HG02763 (cell line): ENCODE results near the gene CENPQ.
"Not testable (repeated sequence)": the region's sequence is repeated elsewhere in the genome, so short reads cannot be mapped to it uniquely, and the experiment has no call there.

Experiments used
- ATAC-seq: cut with Tn5 transposase; IDR thresholded peaks from one replicate; pipeline ENCODE4 v1.9.1; 2021; ENCODE audit warnings: mild to moderate bottlenecking, moderate library complexity; ENCODE audit not compliant: unreplicated experiment

The CENPQ gene

GRCh38 chr6:49462927-49463611 is at the start of gene CENPQ, which contains the start of gene MMUT:
Gene CENPQ (plus strand): TSS chr6:49463370. CDS start chr6:49470177, 6,807 bp downstream.
Gene MMUT (minus strand): TSS chr6:49463253. CDS start chr6:49459466, 3,787 bp downstream.
- ATAC-seq = peak; percentile 99

GRCh38 chr6:49415358-49415757 is 47.8 kb upstream of the CENPQ start:
- no peak for ATAC-seq

- ATAC-seq = no peak
Observed at GRCh38 chr6:49416195-49416594, 47.0 kb upstream of the CENPQ start.

GRCh38 chr6:49423817-49424216 is 39.4 kb upstream of the CENPQ start:
- ATAC-seq = no peak

GRCh38 chr6:49430187-49430586 is 33.0 kb upstream of the CENPQ start:
- no peak for ATAC-seq

- no peak for ATAC-seq
Observed at GRCh38 chr6:49430866-49431265, 32.3 kb upstream of the CENPQ start.

GRCh38 chr6:49453221-49453620 is 9.9 kb upstream of the CENPQ start:
- ATAC-seq = no peak

- peak; percentile 72 for ATAC-seq
Observed at GRCh38 chr6:49454787-49455709, 8.1 kb upstream of the CENPQ start.

GRCh38 chr6:49457771-49458170 is 5.4 kb upstream of the CENPQ start:
- ATAC-seq = no peak

- no peak for ATAC-seq
Observed at GRCh38 chr6:49462071-49462470, 1.1 kb upstream of the CENPQ start.

- ATAC-seq = peak; percentile 3
Observed at GRCh38 chr6:49462599-49462926, 607 bp upstream of the CENPQ start.

GRCh38 chr6:49463612-49463967 is 420 bp downstream of the CENPQ start:
- peak; percentile 1 for ATAC-seq

GRCh38 chr6:49464691-49465090 is 1.5 kb downstream of the CENPQ start:
- no peak for ATAC-seq

GRCh38 chr6:49468042-49468441 is 4.9 kb downstream of the CENPQ start:
- no peak for ATAC-seq

- ATAC-seq = not testable (repeated sequence)
Observed at GRCh38 chr6:49476564-49476963, 13.4 kb downstream of the CENPQ start.

GRCh38 chr6:49479308-49479970 is 16.3 kb downstream of the CENPQ start:
- ATAC-seq = no peak

GRCh38 chr6:49481846-49482245 is 18.7 kb downstream of the CENPQ start:
- ATAC-seq = not testable (repeated sequence)

GRCh38 chr6:49483380-49483779 is 20.2 kb downstream of the CENPQ start:
- ATAC-seq = not testable (repeated sequence)

GRCh38 chr6:49490633-49491032 is 27.5 kb downstream of the CENPQ start:
- no peak for ATAC-seq

GRCh38 chr6:49497304-49497703 is 34.1 kb downstream of the CENPQ start:
- ATAC-seq = no peak

GRCh38 chr6:49499126-49499525 is 36.0 kb downstream of the CENPQ start:
- ATAC-seq = no peak

GRCh38 chr6:49499623-49500022 is 36.5 kb downstream of the CENPQ start, which contains the start of gene GLYATL3:
Gene GLYATL3 (plus strand): TSS chr6:49499923. CDS start chr6:49511991, 12,068 bp downstream.
- no peak for ATAC-seq
